Stimulated activated CD8-positive, alpha-beta memory T cell treated with anti-CD3 and anti-CD28 coated beads, Interleukin-4, amount 100 ng/mL, for 4 hours (primary cell): ENCODE data around the gene PPP3CA.
"Not testable (repeated sequence)": the region's sequence is repeated elsewhere in the genome, so short reads cannot be mapped to it uniquely, and the experiment has no call there.

Experiments
- DNase-seq, 2 donors: peaks; one replicate each; pipeline ENCODE4 v3.0.0-alpha.2; 2020; ENCODE audit warnings: low read depth in 2 of 2, low spot score in 1 of 2

Gene PPP3CA

GRCh38 chr4:101256222-101256621 lies 91.1 kb downstream of the PPP3CA start:
- DNase-seq, result no peak

GRCh38 chr4:101254776-101255175 lies 92.5 kb downstream of the PPP3CA start:
- no peak for DNase-seq

GRCh38 chr4:101253121-101253520 lies 94.2 kb downstream of the PPP3CA start:
- no peak for DNase-seq

GRCh38 chr4:101252721-101253120 lies 94.6 kb downstream of the PPP3CA start:
- DNase-seq, result no peak

- no peak for DNase-seq
Observed at GRCh38 chr4:101251261-101251660, 96.1 kb downstream of the PPP3CA start.

- DNase-seq, result no peak
Observed at GRCh38 chr4:101244349-101244748, 103.0 kb downstream of the PPP3CA start.

- no peak for DNase-seq
Observed at GRCh38 chr4:101242441-101242840, 104.9 kb downstream of the PPP3CA start.

- no peak for DNase-seq
Observed at GRCh38 chr4:101240099-101240498, 107.2 kb downstream of the PPP3CA start.

GRCh38 chr4:101239665-101240064 lies 107.7 kb downstream of the PPP3CA start:
- DNase-seq, result no peak

GRCh38 chr4:101238706-101239105 lies 108.6 kb downstream of the PPP3CA start:
- DNase-seq, result no peak

- no peak for DNase-seq
Observed at GRCh38 chr4:101237773-101238172, 109.6 kb downstream of the PPP3CA start.

GRCh38 chr4:101236097-101236496 lies 111.2 kb downstream of the PPP3CA start:
- DNase-seq, result no peak

- not testable (repeated sequence) for DNase-seq
Observed at GRCh38 chr4:101234141-101234540, 113.2 kb downstream of the PPP3CA start.

GRCh38 chr4:101232074-101232776 lies 115.1 kb downstream of the PPP3CA start:
- no peak for DNase-seq

GRCh38 chr4:101230801-101231426 lies 116.4 kb downstream of the PPP3CA start:
- no peak for DNase-seq

- DNase-seq, result no peak
Observed at GRCh38 chr4:101229116-101229515, 118.2 kb downstream of the PPP3CA start.

- DNase-seq, result no peak
Observed at GRCh38 chr4:101227715-101228114, 119.6 kb downstream of the PPP3CA start.

GRCh38 chr4:101224358-101225218 lies 122.7 kb downstream of the PPP3CA start:
- no peak for DNase-seq

GRCh38 chr4:101222156-101222845 lies 125.0 kb downstream of the PPP3CA start:
- DNase-seq, result no peak

- no peak for DNase-seq
Observed at GRCh38 chr4:101221294-101221693, 126.0 kb downstream of the PPP3CA start.

- no peak for DNase-seq
Observed at GRCh38 chr4:101218894-101219293, 128.4 kb downstream of the PPP3CA start.
